Activated gamma-delta T cell treated with Interleukin-2 at 50 U/mL for 16 hours (primary cell): Measurements from ENCODE around the gene POT1.
"Not testable (repeated sequence)": the region's sequence is repeated elsewhere in the genome, so short reads cannot be mapped to it uniquely, and the experiment has no call there.

Source experiments
- DNase-seq: peaks from one replicate; pipeline ENCODE4 v3.0.0-alpha.2; 2020

The POT1 gene, protein sequence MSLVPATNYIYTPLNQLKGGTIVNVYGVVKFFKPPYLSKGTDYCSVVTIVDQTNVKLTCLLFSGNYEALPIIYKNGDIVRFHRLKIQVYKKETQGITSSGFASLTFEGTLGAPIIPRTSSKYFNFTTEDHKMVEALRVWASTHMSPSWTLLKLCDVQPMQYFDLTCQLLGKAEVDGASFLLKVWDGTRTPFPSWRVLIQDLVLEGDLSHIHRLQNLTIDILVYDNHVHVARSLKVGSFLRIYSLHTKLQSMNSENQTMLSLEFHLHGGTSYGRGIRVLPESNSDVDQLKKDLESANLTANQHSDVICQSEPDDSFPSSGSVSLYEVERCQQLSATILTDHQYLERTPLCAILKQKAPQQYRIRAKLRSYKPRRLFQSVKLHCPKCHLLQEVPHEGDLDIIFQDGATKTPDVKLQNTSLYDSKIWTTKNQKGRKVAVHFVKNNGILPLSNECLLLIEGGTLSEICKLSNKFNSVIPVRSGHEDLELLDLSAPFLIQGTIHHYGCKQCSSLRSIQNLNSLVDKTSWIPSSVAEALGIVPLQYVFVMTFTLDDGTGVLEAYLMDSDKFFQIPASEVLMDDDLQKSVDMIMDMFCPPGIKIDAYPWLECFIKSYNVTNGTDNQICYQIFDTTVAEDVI

DNA sequence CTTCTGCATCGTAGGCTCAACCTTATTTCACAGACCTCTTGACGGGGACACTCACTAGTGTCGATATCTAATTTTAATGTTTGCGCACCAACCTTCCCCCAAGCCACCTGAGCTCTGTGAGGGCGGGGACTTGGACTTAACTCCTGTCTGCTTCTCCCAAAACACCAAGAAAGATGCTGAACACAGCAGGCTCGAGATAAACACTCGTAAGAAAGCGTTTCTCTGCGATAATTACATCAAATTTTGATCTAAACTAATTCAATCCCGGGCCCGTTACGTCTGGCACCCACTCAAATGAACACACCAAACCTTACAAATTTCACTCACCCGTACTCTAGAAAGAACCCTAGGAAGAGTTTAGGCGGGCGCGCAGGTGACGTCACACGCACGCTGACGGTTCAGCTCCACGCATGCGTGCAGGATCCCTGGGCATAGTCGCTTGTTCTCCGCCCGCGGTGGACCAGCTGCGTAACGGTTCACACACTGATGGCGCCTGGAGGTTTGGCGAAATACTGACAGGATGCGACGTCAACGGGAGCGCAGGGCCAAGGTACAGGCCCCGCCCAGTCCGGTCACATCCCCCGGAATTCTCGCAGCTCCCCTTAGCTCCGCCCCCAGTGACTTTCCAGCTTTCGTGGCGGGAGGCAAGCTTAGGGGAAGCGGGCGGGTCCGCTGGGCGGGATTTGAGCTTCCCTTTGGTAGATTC lies at the start of gene POT1:
POT1 (minus strand) TSS at position 359 of the 706 bp plus-strand sequence. CDS start 32,652 bp downstream, outside the sequence.
- DNase-seq = peak; percentile 94

DNA sequence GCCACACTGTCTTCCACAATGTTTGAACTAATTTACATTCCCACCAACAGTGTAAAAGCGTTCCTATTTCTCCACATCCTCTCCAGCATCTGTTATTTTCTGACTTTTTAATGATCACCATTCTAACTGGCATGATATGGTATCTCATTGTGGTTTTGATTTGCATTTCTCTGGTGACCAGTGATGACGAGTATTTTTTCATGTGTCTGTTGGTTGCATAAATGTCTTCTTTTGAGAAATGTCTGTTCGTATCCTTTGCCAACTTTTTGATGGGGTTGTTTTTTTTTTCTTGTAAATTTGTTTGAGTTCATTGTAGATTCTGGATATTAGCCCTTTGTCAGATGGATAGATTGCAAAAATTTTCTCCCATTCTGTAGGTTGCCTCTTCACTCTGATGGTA lies 45.5 kb upstream of the POT1 start:
- not testable (repeated sequence) for DNase-seq

DNA sequence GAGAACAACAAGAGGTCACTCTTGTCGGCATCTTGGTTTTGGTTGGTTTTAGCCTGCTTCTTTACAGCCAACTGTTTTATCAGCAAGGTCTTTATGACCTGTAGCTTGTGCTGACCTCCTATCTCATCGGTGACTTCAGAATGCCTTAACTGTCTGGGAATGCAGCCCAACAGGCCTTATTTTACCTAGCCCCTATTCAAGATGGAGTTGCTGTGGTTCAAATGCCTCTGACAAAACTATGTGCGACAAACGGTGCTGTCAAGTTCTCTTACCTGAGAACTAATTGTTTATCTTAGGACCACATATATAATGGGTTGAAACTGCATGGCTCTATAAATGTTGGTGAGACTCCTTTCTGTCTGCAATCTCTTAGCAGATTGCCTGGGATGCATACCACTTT lies 35.9 kb upstream of the POT1 start:
- no peak for DNase-seq

DNA sequence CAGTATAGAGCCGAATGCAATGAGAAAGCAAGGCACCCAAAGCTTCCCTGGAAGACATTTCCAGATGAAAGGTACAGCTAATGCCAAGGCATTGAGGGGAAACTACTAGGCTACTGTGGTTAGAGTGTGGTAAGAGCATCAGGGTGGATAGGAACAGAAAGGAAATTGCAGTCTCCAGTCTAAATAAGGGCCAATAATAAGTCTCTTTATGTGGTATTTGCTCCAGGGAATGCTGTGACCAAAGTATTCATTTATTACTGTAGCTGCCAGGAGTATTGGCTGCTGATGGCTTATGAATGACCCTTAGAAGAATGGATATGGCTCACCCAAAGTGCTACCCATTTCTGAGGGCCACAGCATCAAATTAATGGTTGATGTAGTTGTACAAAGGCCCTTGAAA lies 30.1 kb upstream of the POT1 start:
- DNase-seq = no peak

DNA sequence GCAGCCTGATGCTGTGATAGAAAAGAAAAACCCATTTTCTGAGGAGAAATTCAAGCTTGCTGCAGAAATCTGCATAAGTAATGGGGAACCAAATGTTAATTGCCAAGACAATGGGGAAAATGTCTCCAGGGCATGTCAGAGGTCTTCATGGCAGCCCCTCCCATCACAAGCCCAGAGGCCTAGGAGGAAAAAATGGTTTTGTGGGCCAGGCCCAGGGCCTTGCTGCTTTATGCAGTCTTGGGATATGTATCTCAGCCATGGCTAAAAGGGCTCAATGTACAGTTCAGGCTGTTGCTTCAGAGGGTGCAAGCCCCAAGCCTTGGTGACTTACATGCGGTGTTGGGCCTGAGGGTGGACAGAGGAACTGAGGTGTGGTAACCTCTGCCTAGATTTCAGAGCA lies 28.3 kb upstream of the POT1 start:
- not testable (repeated sequence) for DNase-seq

DNA sequence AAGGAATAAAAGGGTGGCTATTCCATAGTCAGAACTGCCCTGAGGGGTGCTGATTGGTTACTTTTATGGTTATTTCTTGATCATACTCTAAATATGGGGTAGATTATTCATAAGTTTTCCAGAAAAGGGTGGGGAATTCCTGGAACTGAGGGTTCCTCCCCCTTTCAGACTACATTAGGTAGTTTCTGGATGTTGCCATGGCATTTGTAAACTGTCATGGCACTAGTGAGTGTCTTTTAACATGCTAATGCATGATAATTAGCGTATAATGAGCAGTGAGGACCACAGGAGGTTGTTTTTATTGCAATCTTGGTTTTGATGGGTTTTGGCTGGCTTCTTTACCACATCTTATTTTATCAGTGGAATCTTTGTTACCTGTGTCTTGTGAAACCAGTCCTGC lies 26.5 kb upstream of the POT1 start:
- no peak for DNase-seq

DNA sequence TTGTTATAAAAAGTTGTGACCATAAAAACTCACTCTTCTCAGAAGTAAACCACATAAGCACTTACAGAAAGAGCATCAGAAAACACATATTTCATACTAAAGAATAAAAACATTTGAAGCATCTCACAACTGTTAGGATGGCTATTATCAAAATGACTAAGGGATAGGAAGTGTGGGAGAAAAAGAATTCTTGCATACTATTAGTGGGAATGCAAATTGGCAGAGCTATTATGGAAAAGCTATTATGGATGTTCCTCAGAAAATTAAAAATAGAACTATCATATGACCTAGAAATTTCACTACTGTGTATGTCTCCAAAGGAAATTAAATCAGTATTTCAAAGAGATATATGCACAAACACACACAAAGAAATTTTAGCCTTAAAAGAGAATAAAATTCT lies 25.2 kb upstream of the POT1 start:
- DNase-seq = no peak

DNA sequence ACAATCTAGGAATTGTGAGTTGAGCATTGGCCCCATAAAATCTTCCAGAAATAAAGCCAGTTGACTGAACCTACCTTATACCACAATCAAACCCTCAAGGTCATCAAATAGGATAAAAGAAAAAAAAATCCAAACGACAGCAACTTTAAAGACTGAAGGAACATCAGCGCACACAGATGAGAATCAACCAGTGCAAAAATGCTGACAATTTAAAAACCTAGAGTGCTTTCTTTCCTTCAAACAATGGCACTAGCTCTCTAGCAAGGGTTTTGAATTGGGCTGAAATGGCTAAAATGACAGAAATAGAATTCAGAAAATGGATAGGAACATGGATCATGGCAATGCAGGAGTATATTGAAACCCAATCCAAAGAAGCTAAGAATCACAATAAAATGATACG lies 16.1 kb upstream of the POT1 start:
- DNase-seq = no peak

DNA sequence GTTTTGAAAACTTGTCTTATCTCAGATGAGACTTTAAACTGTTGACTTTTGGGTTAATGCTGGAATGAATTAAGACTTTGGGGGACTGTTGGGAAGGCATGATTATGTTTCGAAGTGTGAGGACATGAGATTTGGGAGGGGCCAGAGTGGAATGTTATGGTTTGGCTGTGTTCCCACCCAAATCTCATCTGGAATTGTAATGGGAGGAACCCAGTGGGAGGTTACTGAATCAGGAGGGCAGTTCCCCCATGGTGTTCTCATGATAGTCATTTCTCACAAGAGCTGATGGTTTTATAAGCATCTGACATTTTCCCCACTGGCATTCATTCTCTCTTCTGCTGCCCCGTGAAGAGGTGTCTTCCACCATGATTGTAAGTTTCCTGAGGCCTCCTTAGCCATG lies 13.8 kb upstream of the POT1 start:
- no peak for DNase-seq

DNA sequence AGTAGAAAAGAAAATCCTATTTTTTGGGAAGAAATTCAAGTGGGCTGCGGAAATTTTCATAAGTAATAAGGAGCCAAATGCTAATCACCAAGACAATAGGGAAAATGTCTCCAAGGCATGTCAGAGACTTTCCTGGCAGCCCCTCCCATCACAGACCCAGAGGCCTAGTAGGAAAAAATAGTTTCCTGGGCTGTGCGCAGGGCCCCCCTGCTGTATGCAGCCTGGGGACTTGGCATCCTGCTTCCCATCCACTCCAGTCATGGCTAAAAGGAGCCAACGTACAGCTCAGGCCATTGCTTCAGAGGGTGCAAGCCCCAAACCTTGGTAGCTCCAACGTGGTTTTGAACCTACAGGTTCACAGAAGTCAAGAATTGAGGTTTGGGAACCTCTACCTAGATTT lies 12.8 kb upstream of the POT1 start:
- no peak for DNase-seq

DNA sequence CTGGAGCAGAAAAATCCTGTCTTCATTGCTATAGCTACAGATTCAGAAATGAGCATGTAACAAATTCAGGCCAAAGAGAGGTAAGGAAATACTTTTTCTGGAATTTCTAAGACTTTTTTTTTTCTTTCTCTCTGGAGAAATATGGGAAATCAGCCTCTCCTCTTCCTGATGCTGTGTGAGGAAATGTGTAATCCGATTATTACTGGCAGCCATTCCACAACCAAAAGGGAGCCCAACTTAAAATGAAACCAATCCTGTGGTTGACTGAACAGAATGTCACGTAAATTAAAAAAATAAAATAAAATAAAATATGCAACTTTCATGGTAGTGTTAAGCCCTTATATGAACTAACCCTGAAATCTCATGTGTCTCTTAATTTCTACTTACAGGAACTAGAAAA lies 10.7 kb upstream of the POT1 start:
- DNase-seq = no peak

DNA sequence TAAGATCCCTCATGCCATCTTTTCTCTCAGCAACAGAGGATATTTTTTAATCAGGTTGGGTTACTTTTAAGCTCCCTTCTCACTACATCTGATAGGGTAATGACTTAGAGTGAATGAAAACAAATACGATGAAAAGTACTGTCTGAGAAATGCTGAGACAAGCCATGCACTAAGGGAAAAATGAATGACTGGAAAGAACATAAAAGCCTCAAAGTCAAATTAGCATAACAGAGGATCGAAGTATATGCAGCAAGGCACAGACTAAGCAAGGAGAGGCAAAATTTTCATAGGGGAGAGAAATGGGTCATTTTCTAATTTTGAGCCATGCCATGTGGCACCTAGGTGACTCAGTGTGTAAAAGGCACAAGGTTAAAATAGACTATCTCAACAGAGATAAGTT lies 8.5 kb upstream of the POT1 start:
- DNase-seq = no peak

DNA sequence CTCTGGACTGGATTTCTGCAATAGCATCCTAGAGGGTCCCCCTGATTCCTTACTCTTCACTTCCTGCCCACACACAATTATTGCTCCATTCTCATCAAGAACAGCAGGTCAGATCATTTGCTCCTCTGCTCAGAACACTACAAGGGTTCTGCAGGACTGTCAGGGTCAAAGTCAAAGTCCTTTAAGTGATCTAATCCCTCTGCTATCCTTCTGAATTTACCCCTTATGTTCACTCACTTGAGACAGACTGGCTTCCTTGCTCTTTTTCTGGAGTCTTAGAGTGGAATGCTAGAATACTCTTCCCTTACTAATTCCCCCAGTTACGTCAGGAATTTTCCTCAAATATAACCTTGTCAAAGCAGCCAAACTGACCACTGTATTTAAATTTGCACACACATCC lies 7.5 kb upstream of the POT1 start:
- no peak for DNase-seq

DNA sequence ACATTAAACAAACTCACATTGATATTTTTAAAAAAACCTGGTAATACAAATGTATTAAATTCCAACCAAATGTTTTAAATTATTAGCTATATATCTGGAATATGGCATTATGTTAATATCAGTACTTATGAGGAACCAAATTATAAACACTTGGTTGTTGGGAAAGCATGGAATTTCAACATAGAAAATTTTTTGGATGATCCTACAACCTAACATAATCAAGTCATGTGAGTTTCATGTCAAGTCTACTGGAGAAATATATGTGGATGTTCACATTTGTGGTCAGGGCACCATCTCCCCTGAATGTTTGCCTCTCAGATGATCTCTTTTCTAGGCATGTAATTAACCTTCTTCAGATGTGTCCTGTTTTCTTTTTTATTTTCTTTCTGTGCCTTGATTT lies 5.2 kb upstream of the POT1 start:
- no peak for DNase-seq

DNA sequence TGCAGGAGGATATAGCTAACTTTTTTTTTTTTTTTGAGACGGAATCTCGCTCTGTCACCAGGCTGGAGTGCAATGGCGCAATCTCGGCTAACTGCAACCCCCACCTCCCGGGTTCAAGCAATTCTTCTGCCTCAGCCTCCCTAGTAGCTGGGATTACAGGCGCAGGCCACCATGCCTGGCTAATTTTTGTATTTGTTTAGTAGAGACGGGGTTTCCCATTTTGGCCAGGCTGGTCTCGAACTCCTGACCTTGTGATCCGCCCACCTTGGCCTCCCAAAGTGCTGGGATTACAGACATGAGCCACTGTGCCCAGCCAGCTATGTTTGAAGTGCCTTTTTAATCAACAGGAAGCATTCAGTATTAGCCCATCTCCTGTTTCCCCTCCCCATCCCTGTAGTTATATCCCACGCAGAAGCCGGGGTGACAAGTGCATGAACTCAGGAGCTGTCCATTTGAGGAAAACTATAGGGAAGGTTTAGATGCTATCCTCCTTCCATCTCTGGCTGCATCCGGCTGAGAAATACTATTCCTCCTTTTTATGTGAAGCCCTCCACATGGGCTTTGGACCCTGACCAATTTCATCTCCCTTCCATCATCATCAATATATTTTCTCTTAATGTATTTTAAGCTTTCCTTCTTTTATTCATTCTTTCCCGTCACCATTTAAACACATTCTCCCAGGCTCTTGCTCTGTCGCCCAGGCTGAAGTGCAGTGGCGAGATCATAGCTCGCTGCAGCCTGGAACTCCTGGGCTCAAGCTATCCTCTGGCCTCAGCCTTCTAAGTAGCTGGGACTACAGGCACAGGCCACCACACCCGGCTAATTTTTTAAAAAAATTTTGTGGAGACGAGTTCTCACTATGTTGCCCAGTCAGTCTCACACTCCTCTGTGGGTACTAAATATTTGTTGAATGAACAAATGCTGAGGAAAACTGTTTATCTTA lies 1.3 kb upstream of the POT1 start:
- no peak for DNase-seq

DNA sequence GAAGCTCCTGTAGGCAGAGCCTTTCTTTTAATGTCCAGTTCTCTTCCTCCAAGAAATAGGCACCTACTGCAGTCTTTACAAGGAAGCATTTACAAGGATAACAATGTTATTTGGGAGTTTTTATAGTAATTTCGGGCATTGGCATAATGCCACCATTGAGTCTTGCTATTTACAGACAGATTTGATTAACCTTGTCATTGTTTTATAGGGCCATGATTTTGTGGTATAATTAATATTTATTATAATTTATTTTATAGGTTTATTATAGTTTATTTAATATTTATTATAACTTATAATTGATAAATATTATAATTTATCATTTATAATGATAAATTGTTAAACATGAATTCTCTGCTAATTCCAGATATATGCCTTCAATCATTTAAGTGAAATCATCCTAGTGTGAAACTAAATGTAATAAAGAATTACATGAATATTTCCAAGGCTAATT lies 573 bp upstream of the POT1 start:
- DNase-seq = no peak

DNA sequence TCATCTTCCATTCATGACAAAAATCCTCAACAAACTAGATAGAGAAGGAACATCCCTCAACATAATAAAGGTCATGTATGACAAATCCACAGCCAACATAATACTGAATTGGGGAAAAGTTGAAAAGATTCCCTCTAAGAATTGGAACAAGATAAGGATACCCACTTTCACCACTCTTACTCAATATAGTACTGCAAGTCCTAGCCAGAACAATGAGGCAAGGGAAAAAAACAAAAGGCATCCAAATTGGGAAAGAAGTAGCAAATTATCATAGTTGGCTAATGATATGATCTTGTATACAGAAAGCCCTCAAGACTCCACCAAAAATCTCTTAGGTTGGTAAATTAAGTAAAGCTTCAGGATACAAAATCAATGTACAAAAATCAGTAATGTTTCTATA lies 4.7 kb downstream of the POT1 start:
- no peak for DNase-seq

DNA sequence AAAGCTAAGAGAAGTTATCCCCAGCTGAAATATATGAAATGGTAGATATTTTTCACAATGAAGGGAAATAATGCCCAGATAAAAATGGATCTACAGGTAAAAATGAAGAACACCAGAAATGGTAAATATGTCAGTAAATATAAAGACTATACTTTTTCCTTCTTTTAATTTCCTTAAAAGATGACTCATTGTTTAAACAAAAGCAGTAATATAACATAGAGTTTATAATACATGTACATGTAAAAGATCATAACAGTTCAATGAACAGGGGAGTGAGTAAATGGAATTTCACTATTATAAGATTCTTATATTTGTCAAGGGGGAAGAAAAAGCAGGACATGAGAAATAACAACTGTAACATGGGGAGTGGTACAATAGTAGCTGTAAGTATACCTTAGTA lies 7.4 kb downstream of the POT1 start:
- DNase-seq = no peak

DNA sequence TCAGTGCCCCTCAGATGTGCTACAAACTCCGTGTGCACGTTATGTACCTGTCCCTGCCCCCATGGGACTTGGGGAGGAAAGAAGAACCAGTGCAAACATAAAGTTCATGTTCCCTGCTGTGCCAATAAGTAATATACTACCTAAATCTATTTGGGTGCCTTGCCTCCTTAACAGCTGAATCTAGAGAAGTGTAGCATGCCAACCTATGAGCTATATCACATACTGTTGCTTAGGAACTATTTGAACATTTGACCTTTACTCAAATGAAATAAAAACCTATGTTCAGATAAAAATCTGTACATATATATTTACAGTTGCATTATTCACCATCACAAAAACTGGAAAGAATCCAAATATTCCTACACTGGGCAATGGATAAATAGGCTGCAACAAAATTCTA lies 9.8 kb downstream of the POT1 start:
- DNase-seq = no peak

DNA sequence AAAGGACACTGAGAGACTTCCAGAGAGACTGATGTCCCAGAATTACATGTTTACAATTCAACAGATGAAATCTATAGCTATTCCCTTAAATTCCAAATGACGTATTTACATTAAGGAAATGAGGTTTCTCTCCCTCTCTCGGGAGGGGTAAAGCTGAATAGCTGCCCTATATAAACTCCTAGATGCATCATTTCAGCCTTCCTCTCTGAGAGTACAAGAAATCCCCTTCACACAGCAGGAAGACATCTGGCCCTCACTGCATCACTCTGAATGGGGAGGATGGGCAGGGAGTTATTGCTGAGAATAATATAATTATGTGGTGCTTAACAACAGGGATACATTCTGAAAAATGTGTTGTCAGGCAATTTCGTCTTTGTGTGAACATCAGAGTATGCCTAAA lies 11.0 kb downstream of the POT1 start:
- no peak for DNase-seq

DNA sequence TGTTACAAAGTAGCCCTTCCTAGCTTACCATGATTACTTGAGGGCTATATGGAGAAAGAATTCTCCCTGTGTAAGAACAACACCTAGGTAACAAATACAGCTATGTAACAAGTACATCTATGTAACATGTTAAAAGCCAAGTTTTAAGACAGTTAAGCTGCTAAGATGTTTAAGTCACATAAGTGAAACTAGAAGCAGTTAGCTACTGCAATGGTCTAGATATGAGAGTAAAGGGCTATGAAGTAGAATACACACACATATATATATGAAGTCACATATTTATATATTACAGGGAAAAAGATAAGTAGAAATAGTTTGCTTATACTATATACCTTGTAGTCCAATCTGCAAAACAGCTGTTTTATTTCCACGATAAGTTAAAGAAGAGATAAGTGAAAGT lies 14.4 kb downstream of the POT1 start:
- DNase-seq = no peak

DNA sequence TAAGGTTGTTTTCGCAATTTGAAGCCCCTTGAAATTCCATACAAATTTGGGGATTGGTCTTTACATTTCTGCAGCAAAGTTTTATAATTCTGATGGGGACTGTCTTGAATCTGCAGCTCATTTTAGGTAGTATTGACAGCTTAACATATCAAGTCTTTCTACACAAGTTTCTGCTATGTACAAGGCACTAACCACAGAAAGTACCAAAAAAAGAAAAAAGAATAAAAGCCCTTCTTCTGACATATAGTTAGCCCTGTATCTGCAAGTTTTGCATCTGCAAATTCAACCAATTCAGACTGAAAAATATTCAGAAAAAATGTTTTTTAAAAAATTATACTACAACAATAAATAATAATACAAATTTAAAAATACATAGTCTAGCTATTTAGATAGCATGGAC lies 15.3 kb downstream of the POT1 start:
- DNase-seq = no peak

DNA sequence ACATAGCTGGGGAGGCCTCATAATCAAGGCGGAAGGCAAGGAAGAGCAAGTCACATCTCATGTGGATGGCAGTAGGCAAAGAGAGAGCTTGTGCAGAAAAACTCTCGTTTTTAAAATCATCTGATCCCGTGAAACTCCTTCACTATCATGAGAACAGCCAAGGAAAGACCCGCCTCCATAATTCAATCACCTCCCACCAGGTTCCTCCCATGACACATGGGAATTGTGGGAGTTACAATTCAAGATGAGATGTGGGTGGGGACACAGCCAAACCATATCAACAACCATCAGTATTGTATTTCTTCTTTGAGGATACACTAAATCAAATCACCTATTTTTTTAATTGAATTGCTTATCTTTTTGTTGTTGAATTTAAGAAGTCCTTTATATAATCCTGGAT lies 16.7 kb downstream of the POT1 start:
- no peak for DNase-seq
